Activated CD4-positive, alpha-beta T cell treated with anti-CD3 and anti-CD28 coated beads, Interleukin-2, Interleukin-6, amounts not matched to agents 100 ng/mL and 50 ng/mL, durations not matched to agents 16 hours and 8 hours (primary cell): ENCODE results near the gene IGSF9.

Experiments used
- DNase-seq: peaks from one replicate; pipeline ENCODE4 v3.0.0-alpha.2; 2020

Gene IGSF9

DNA sequence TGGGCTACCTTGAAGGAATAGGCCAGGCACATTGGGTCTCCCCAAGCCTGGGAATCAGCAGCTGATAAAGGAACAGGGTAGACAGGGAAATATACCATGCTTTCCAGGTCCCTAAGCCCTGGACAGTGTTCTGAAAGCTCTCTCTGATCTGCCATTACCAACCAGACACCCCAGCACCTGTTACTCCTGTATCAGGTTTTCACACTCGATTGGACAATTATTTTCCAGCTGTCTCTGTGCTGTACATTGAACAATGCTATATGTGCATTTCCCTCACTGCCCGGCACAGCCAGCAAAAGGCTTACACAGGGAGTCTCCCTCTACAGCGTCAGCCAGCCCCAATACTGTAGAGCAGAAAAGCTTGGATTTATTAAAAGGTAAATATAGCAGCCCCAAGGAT lies 50.1 kb downstream of the IGSF9 start:
- DNase-seq: no peak

DNA sequence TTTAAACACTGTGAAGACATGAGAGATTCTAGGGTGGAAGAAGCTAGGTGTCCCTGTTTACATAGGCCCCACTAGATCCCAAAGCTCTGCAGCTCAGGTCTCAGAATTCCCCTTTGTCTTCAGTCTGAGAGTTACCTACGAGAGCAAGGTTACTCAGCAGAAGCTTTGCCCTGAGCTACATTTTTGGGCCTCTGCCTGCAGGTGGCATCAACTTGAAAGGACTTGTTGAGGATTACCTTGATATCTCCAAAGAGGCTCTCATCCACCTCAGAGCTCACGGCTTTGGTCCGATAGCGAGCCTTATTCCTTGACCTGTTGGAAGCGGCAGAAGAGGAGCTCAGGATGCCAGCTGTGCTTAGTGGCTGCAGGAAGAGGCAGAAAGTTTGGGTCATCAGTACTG lies 52.5 kb downstream of the IGSF9 start:
- no peak for DNase-seq

DNA sequence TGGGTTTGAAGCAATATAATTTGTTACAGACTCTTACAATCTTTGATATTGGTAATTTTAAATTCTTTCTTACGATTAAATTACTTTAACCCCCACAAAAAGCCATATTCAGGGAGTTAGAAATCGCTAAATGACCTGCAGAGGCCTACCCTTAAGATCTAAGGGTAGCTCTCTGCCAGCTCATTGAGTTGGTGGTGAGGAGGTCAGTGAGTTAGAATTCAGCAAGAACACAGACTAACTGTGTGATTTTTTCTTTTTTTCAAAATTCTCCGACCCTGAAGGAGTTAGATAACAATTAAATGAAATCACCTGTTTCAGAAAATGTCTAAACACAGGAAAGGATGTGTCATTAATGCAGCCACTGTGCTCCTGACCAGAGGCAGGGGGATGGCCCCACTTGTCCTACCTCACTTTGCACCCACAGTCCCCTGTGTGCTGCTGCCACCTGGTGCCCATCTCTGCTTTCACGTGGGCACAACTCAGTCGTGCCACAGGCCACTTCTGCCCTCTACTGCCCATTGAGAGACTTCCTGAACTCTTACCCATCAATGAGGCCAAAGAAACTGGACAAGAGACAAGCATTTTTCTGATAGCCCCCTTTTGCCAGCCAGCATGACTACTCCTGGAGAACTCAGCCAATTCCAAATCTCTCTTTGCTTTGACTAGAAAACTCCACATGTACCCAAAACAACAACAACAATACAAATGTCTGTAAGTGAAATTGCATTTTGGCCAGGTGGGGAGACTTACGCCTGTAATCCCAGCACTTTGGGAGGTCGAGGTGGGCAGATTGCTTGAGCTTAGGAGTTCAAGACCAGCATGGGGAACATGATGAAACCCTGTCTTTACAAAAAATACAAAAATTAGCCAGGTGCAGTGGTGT lies 53.9 kb downstream of the IGSF9 start:
- peak; percentile 85 for DNase-seq

DNA sequence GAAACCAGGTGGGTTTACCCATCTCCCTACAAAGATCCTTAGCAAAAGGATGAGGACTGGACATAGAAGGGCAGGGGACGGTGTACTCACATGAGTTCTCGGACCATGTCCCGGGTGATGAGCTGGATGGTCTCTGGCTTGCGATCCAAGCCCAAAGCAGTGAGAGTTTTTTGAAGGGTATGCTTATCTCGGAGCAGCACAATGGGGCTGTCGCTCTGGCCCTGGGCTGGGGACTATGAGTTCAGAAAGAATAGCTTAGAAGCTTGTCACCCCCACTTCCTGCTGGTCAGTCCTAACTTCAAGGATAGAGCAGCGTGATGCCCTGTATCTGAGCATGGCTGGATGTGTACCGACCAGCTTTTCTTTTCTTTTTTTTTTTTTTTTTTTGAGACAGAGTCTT lies 55.0 kb downstream of the IGSF9 start:
- DNase-seq: no peak

DNA sequence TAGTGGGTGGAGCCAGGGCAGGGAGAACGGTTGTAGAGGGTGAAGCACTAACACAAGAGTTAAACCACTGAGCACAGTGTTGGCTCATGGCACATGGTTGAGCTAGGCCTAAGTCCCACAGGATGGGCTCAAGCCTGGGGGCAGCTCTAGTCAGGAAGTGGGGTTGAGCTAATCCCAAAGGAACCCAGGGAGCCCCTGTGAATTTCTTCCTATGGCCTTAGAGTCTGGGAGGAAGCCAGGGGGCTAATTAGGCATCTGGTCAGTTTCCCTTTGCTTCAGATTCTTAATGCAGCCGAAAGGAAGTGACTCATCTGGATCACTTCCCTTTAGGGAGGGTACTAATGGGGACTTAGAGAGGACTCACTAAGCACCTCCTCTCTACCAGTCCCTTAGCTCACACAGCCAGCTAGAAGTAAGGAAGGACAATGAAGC lies 55.6 kb downstream of the IGSF9 start:
- peak; percentile 29 for DNase-seq

DNA sequence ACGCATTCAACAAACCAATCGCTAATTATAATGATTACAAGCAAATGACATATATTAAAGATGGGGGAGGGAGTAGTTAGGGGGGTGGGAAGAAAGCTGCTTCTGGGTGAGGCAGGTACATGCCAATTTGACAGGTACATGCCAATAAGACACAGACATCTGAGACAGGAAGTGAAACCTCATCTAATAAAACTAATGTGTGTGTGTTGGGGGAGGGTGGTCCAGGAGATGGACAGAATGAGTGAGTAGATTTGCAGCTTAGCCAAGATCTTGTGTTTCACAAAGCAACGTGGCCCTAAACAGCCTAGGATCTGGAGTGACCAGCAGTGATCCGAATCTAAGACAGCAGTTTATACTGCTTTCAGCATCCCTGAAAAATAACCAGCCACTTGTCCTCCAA lies 56.2 kb downstream of the IGSF9 start:
- no peak for DNase-seq

DNA sequence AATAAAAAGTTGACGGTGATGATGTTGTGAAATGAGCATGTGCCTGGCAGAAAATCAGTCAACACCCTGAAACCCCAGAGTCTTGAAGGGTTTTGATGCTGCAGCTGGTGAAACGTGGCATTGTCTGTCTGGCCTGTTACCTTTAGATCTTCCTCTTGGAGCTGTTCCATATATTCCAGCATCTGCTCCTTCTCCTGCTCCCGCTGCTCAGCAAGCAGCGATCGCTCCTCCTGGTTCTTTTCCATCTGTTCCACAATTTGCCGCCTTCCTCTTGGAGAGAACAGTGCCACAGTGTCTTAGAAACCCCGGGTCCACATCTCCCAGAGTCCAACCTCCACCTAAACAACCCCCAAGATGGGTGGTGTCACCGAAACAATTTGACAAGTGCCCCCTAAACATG lies 61.1 kb downstream of the IGSF9 start:
- no peak for DNase-seq

DNA sequence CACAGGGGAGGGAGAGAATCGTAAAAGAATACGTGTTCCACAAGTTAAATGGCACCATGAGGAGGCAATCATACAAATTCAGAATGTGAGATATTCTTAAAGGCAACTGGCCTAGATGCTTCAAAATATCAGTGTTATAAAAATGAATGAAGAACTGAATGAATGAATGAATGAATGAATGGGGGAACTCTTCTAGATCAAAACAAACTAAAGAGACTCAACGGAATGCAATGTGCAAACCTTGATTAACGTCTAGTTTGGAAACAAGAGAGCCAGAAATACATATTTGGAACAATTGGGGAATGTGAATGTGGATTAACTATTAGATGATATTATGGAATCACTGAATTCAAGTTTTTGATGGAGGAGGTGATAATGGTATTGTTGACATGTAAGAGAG lies 62.3 kb downstream of the IGSF9 start:
- no peak for DNase-seq

DNA sequence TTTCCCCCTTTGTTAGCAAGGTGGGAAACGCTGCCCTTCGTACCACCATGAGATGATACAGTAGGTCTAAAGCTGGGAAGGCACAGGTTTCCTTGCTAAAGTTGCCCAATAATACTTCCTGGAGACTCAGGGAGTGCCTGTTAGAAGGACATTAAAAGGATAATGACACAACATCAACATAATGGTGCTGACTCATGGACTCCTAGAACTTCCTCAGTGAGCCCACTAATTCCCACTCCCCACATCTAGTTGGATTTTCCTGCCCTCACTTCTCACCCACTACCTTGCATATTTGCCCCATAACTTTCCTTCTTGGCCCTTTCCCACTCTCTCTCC lies 62.9 kb downstream of the IGSF9 start:
- no peak for DNase-seq

DNA sequence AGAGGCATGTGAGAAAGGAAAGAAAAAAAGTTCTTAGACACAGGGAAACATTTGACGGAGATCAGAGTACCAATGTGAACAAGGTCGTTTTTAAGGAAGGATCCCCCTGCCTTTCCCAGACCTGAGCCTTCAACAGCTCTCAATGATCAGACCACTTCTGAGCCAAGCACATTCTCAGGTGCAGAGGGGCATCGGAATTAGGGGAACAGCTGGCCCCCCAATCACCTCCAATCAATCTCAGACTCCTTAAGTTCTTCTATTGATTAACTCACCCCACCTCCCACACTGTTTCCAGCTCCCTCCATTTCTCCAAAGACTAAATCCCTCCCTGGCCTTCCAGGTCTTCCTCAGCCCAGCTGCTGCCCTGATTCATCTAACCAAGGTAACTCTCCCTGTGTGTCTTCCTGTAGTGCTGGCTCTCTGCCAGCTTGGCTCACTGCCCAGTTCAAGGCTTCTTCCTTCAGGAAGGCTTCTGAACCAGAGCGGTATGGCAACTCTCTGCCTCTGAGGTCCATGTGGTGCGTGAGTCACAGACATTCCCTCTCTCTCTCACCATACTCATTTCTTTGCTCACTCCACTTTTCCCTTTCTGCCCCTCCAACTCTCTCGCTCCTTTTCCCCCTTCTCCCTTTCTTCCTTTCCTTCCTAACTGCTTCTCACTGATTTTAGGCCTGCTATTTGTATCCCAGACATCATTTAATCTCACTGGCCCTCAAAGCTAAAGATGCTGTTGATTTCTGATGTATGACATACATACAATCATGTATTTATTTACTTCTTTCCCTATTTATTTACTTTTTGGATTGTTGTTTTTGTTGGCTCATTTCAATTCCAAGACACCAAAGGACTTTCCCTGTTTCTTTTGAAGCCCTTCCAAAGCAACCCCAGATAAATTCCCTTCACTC lies 63.5 kb downstream of the IGSF9 start:
- DNase-seq: no peak

DNA sequence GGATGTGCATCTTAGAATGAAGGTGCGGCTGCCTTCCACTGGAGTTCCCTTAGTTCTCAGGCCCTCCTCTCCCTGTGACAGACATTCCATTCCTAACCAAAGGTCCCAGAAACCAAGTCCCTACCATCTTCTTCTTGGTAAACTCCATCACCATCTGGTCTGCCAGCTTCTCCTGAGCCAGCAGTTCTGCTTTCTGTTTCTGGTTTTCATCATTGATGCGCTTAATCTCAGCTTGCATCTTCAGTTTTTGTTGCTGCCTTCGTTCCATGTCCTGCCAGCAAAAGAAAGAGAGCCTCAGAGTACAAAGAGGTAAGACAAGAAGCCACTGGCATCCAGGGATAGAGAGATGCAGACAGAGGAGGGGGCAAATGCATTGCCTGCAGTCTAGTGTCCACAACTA lies 65.0 kb downstream of the IGSF9 start:
- no peak for DNase-seq

DNA sequence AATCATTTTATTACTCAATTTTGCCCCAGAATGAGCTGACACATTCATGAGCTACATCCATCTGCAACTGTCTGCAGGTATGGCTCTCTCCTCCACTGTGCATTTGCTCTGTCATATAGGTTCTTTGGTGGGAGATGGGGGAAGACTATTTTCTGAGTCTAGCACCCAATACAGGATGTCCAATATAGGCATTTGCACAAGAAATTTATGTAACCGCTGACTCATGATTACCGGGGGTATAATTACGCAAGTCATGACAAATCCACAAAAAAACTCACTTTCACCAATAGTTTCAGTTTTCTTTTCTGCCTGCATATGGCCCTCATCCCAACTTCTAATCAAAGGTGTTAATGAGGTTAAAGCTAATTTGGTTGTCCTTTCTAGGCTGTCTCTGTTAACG lies 65.4 kb downstream of the IGSF9 start:
- DNase-seq: peak; percentile 30

DNA sequence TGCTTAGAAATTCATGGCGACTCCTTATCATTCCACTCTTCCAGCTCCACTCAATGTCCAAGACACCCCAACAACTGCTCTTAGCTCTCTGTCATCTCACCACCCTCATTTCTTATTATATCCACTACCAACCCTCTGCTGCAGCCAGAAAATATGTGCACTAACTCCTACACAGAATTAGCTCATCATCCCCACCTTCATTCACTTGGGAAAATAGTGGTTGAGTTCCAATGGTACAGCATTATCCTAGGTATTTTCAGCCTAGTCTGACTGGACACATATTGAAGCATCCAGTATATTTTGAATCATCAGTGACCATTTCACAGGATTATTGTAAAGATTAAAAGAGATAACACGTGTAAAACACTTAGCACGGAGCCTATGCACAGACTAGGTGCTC lies 66.3 kb downstream of the IGSF9 start:
- no peak for DNase-seq

DNA sequence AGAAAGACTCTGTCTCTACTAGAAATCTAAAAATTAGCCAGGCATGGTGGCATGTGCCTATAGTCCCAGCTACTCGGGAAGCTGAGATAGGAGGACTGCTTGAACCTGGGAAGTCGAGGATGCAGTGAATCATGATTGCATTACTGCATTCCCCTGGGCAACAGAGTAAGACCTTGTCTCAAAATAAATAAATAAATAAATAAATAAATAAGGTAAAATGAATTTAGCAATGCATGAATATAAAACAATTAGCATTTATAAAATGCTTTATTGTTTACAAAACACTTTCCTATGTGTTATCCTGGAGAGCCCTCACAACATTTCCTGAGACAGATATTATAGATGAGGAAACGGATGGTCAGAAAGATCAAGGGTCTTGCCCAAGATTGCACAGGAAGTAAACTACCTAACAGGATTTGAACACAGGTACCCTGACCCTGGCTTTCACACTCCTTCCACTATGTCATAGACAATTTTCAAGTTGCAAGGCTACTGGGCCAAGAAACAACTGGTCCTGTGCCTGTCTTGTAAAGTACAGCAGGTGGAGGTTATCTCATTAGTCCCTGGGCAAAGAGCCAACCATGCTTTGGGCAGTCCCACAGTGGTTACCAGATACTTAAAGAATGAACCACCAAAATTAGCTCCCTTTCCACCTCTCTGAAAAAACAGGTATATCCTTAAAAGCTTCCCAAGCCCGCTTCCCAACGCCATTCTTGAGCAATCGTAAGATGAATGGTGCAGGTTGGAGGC lies 67.5 kb downstream of the IGSF9 start:
- no peak for DNase-seq
